Activated CD4-positive, CD25-positive, alpha-beta regulatory T cell treated with anti-CD3 and anti-CD28 coated beads, Interleukin-2, amount 50 U/mL, for 24 hours (primary cell): ENCODE data around the gene COMMD4.

Experiments
- ATAC-seq, 2 donors: fragments of 150-1000 bp; cut with Tn5 transposase; one replicate each; pipeline ENCODE4 v1.10.0; 2021; ENCODE audit warnings: mild to moderate bottlenecking in 1 of 2, moderate library complexity in 1 of 2

The COMMD4 gene

DNA sequence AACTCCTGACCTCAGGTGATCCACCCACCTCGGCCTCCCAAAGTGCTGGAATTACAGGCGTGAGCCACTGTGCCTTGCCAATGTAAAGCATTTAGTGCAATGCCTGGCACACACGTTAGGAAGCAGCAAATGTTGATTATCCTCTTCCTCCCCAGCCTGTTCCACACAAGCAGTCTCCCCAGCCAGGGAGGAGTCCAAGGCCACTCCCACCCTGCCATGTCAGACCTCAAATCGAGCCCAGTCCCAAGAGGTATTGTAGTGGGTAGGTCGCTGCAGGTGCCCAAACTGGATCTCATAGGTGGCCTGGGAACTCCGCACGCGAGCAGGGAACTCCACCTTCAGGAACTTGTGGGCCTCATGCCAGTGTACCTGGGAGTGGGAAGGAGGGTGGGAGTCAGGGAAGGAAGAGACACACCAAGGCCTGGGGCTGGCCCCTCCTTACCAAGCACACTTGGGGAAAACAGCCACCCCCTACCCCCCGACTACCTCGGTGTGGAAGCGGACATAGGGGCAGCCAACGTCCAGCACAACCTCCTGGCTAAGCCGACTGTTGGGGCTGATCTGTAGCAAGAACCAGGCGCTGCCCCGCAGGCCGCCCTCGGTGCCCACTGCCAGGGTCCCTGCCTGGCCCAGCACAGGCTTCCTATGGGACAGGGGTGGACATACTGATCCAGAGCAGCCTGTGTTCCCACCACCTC is 22.3 kb downstream of the COMMD4 start:
- ATAC-seq = no peak

DNA sequence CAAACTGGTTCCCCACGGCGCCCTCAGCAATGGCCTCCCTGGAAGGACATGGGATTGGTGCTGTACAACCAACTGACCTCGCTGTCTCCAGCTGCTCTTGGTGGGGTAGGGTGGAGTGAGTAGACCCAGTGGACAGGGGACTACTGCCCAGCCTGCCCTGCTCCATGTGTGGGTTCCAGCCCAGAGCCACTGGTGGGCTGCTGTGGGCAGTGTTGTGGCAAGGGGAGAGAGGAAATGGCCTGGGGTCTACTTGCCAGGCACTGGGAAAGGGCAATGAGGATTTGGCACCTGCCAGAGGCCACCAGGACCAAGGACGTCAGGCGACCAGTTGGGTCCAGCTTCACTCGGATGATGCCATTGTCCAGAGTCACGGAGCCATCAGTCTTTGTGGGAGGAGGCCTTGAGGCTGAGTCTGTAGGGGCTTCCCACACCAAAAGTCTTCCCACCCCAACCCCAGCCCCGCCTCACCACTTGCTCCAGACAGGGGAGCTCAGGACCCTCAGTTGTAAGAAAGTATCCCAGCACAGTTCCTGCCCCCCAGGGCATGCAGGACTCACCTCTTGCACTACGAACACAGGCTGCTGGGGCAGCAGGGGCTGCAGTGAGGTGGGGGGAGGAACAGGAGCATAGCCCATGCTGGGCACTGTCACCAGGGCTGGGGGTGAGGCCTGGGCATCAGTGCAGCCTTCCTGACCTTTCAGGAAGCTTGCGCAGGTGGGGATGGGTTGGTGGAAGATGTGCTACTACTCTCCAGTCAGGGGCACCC is 23.1 kb downstream of the COMMD4 start:
- ATAC-seq = no peak

DNA sequence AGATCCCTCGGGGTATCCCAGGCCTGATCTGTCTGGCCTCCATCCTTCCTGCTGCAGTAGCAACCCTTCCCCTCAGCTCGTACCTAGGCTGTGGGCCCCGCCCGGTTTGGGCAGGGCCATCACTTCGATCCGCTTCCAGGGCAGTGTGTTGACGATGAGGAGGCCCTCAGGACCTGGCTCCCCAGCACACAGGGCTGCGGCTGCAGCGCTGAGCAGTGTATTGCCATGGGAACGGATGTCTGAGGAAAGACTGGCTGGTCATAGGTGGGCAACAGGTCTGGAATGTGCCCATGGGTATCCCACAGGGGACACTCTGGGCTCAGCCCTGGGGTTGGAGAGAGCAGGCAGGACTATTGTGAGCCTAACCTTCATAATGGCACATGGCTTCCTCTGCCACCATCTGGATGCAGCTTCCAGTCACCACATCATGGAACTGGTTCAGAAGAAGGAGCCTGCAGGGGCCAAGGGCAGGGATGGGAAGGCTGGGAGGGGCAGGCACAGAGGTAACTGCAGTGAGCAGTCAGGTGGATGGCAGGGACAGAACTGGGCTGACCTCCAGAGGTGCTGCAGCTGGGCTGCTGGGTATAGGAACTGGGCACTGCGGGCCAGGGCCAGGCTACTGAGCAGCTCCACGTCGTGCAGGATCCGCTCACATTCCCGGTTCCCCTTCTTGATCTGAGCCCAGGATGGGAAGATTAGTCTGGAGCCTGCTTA is 23.8 kb downstream of the COMMD4 start:
- ATAC-seq = no peak

DNA sequence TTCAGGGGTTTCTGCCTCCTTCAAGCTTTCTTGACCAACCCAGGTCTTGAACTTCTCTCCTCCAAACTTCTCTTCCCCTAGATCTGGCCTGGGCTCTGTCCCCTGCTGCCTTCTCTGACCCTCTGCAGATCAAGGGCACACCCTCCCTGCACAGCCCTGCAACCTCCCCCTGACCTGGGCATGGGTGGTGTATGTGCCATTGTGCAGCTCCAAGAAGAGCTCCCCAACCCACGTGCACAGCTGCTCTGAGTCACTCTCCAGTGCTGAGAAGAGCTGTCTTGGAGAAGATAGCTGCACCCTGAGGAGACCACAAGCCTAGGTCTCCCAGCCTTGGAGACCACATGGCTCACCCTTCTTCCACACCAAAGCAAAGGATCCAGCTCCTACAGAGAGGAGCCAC is 24.5 kb downstream of the COMMD4 start:
- ATAC-seq = peak in 1 of 2 donors; percentile 6

DNA sequence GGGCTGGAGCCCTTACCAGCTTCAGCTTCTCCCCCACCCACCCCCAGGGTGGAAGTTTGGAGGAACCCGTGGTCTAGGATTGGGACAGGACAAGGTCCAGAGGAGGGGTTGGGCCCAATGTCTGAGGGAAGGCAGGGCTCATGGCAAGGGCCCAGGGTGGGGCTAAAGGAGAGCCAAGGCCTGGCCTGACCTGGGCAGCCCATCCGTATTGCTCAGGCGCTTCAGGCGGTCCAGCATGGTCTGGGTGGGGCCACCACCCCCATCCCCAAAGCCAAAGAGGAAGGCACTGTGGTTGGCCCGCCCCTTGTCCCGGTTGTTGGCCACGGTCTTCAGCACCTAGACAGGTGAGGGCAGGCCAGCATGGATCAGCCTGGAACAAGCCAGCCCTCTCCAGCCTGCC is 25.0 kb downstream of the COMMD4 start:
- no peak for ATAC-seq

DNA sequence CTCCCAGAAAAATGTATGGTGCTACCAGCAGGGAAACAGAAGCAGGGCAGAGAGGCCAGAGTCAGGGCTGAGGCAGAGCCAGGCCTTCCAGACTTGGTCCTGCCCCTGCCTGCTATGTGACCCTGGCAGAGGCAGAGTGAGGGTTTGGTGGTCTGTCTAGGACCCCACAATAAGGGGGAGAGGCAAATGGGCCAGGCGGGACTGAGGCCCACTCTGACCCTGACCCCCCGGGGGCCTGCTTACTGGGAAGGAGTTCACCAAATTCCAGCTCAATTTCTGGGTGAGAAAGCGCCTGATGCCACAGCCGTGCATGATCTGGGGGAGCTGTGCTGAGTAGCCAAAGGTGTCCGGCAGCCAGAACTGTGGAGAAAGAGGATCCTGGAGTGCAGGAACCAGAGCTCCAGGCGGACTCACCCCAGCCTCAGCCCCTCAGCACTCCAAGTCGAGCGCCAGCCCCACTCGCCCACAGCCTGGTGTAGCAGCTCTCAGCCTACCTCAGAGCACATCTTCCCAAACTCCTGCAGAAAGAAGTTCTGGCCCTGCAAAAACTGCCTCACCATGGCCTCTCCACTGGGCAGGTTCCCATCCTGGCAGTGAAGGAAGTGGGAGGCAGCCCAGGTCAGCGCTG is 25.6 kb downstream of the COMMD4 start:
- no peak for ATAC-seq

DNA sequence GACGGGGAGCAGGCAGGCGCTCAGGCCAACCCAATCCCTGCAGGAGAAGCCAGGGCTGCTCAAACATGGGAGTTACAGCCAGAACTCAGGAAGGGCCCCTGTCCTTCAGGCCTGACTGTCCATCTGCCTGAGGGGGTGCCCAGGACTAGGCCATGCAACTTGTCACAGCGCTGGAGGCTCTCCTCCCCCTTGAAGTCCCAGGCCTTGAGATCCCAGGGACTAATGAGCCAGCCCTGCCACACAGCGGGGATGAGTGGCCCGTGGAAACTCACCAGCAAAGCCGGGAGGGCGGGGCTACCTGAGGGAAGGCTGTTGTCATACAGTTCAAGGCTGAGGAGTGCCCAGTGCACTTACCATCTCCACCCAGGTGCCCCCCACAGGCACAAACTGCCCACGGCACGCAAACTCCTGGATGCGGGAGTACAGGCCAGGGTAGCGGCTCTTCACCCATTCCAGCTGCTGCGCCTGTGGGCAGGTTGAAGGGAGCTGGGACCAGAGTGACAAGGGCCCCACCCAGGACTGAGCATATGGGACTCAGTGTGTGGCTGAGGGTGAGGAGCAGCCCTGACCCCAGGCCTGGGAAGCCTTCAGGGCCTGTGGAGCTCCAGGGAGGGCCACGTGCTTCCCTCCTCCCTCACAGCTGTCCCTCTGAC is 26.3 kb downstream of the COMMD4 start:
- ATAC-seq = no peak

DNA sequence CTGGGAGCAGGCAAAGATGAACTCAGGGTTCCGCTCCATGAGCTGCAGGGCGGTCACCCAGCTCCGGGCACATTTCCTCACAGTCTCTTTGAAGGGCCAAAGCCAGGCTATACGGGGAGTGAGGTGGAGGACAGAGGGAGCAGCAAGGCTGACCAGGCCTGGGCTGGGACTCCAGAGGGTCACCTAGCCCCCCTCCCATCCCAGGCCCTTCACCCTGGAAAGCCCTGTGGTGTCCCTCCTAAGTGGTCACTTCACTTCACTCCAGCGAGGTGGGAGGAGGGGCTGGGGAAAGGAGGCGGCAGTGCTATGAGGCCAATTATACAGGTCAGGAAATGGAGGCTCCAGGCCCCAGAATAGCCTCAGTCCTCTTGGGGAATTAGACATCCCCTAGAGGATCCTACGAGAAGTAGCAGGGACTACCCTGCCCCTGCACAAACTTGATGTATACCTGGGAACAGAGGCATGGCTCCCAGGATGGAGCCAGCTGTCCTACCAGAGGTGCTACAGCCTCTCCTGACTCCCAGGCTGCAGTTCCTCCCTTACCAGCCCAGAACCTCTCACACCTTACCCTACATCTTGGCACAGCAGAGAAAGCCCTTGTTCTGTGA is 26.9 kb downstream of the COMMD4 start:
- no peak for ATAC-seq

DNA sequence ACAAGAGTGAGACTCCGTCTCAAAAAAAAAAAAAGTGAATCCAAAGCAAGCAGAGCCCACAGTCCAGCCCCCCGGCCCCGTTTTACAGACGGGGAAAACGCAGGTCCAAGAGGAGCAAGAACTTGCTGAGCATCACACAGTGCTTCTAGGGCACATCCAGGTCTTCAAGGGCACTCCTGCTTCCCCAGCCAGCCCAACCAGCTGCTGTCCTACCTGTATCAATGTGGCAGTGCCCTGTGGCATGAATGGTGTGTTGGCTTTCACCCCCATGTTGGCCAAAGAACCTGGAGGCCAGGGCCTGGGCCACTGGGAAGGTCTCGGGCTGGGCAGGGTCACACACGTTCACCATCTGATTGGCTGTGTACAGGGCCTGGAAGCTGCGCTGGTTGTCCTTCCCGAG is 27.9 kb downstream of the COMMD4 start:
- no peak for ATAC-seq

DNA sequence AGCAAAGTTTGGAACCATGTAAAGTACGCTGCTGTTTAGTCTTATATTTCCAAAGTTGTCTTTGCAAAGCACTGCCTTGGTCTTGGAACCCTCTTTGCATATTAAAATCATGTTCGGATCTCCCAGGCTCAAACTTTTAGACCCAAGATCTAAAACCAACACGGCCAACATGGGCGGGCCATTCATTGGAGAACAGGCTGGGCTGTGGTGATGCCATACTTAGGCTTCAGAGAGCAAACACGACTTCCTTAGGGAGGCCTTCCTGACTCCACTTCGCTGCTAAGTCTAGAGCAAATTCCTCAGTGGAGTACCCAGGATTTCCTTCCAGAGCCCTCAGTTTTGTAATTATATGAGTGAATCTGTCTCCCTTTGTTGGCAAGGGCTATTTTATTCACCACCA is 29.0 kb downstream of the COMMD4 start:
- ATAC-seq = no peak

DNA sequence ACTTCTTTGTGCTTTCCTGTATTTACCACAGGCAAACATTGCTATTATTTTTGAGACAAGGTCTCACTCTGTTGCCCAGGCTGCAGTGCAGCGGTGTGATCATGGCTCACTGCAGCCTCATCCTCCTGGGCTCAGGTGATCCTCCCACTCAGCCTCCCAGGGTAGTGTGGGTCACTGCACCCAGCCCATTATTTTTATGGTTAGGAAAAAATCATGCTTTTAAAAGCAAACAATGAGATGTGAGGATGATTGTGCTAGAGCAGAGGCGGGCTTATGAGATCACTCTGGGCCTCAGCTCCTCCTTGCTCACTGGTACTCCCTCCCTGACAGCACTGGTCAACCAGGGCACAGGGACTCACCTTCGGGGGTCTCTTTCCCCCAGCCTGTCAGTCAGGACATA is 30.3 kb downstream of the COMMD4 start:
- ATAC-seq = no peak

DNA sequence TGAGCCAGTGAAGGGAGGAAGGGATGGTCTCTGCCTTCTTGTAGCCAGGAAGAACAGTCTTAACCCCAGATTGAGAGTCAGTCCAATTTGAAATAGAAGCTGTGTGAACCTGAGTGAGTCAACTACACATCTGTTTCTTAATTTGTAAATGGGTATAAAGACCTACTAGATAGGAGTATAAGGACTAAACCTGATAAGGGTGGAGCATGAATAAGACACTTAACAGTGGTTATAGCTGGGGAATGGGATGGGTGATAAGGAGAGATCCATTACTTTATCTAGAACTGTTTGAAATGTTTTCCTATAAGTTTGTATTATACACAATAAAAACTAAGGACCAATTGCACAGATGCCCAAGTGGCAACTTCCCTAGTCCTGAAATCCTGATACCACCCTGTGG is 31.1 kb downstream of the COMMD4 start:
- no peak for ATAC-seq

DNA sequence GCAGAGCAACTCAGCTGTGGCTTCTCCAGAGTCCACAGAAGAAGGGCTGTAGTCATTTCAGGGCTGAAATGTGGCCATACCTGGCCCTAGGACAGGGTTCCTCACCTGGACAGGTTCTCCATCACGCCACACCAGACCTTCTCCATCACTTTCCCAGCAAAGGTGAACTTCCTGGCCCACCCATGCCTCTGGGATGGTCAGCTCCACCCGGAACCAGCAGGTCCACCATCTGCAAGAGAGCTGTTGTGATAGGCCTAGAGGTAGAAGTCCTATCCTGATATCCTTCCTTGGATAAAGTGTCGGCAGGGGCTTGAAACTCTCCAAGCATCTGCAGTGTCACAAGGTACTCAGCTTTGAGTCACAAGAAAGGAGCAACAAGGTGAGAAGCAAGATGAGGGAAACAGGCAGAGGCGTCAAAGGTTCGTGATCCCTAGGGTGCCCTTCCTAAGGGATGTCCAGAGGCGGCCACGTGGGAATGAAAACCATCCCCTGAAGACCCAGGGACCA is 31.6 kb downstream of the COMMD4 start:
- no peak for ATAC-seq

DNA sequence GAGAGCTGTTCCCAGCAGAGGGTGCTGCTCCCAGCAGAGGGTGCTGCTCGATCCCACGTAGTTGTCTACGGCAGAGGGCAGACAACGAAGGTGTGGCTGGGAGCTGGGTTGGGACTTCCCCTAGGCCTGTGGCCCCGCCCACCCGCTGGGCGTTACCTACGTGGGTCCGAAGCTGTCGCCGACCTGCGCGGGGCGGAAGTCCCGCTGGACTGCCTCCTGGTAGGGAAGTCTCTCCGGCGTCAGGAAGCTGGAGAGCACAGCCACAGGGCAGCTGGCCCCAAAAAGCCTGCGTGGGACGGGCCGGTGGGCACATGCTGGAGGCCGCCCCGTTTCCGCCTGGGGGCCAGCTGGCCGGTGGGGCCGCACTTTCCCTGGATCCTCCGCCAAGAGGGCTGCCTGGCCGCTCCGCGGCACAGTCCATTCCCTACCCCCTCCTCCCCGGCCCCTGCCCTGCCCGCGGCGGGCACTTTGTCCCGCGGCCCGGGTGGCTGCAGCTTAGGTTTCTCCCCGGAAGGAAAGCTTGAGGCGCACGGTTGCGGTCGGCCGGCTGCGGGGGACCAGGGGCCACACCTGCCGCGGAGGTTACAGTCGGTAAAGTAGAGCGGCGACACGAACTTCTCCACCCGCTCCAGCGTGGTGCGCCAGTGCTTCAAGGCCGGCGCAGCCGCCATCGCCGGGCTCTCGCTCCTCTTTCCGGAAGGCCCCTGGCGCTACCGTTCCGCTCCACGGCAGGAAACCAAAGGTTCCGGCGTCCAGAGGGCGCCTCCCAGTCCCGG is 32.2 kb downstream of the COMMD4 start, which contains the start of gene MAN2C1:
TSS of gene MAN2C1 (minus strand) at position 695 of the 776 bp plus-strand sequence. CDS start at position 671, 24 bp downstream.
- peak; percentile 91 to 93 for ATAC-seq

DNA sequence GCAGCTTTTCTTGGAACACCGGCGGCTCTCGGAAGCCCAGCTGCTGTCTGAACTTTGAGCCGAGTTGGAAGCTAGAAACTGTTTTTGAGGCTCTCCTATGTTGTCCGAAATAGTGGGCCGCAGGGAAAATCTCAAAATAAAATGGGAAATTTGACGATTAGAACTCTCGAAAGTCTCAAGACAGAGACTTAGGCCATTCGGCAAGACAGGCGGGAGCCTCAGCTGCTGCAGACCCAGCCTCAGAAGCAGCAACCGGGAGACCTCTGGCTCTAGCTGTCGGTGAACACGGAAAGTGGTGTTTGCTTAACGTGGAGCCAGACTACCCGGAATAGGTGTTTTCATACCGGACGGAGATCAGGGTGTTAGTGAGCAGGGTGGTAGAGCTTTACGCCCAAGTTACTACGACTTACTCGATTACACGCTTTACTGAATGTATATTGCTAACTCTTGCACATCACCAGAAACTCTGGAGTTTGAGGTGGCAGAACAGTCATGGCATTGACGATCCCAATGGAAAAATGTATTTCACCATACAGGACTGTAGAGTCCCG is 32.9 kb downstream of the COMMD4 start:
- ATAC-seq = no peak

DNA sequence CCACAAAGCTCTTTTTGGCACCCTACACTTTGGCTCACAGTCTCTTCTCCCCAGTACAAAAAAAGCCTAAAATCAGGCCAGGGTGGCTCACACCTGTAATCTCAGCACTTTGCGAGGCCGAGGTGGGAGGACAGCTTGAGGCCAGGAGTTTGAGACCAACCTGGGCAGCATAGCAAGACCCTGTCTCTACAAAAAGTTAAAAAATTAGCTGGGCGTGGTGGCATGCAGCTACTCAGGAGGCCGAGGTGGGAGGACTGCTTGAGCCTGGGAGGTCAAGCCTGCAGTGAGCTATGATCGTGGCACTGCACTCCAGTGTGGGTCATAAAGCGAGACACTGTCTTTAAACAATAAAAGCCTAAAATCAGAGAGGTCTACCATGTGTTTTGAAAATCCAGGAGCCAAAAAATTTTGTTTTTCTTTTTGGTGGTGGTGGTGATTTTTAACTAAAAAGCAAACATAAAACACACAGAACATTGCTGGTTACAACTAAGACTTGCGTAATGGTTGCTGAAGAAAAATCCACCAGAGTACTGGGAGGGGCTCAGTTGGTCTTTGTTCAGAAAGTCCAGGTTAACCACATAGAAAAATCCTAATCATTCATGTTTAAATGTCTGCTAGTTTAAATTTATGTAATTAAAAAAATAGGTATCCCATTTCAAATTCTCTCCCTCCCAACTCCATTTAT is 34.2 kb downstream of the COMMD4 start:
- no peak for ATAC-seq

DNA sequence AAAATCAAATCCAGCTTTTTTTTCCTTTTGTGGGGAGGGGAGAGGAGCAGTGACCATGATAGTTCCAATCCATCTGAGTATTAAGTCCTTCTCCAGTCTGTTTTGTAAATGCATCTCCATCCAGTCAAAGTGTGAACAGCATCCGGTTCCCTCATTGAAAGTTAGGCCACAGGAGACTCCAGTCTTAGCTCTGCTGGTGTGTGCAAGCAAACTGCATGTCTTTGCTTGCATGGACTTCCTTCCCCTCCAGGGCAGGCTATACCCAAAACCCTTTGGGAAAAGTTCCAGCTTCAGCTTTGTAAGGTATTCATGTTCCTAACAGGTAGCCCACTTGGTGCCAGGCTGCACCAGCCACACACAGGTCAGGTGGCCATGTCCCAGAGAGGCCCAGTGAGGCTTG is 35.6 kb downstream of the COMMD4 start:
- no peak for ATAC-seq

DNA sequence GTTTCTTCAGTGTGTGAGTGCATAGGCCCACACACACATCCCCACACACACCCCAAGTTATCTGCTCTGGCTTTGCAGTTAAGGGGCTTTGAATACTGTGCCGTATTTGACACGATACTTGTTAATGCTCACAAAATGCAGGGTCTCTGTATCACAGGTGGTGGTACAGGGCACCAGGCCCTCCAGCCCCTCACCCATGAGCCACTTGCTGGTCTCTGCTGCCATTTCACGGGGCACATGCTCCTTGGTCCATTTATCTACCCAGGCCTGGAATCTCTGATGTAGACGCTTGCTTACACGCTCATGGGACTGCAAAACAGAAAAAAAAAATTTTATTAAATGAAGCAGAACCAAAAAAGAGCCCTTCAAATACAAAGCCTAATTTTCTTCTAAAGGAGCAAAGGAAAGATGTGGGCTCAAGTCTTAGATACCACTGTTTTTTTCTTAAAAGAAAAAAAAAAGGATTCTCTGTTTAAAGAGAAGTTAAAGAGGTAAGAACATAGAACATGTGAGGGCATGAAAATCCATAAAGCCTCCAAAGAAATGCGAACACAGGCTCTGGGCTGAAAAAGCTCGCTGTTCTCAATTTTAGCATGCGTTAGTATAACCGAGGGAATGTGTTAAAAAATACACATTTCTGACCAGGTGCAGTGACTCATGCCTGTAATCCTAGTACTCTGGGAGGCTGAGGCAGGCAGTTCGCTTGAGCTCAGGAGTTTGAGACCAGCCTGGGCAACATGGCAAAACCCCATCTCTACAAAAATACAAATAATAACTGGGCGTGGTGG is 36.2 kb downstream of the COMMD4 start:
- no peak for ATAC-seq

DNA sequence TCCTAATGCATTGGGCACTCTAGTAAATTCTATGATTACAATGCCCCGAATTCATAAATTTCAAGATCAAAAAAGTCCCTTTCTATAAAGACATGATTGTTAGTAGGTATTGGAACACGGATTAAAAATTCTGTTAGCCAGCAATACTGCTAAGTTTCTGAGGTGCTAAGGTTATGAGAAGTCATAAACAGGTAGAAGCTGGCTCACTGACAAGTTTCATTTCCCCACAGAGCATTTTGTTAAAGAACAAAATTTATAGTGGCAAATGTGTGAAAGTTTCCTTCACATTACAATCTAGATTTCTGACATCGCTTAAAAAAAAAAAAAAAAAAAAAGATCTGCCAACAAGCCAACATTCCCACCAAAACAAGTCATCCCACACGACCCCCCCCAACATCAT is 44.9 kb downstream of the COMMD4 start:
- no peak for ATAC-seq
